ENCODE results near the gene VPREB3.

The VPREB3 gene

GRCh38 chr22:23749841-23750301, 4.4 kb downstream of the VPREB3 start:
- TF ChIP-seq TSHZ2 (CRISPR knock-in tag; IDR thresholded peaks at IDR 0.05) = no peak
- no peak for ATAC-seq

GRCh38 chr22:23745791-23746190, 8.4 kb downstream of the VPREB3 start:
- TF ChIP-seq RARB (CRISPR knock-in tag; IDR thresholded peaks at IDR 0.05) (no peak), CREB5 (CRISPR knock-in tag; IDR thresholded peaks at IDR 0.05; ENCODE audit: low read depth) (no peak), ZFP3 (CRISPR knock-in tag; IDR thresholded peaks at IDR 0.05) (no peak), SNAI2 (CRISPR knock-in tag; IDR thresholded peaks at IDR 0.05) (no peak), PATZ1 (CRISPR knock-in tag; IDR thresholded peaks at IDR 0.05; ENCODE audit: borderline replicate concordance) (no peak), GLIS3 (CRISPR knock-in tag; IDR thresholded peaks at IDR 0.05) (no peak), PPARA (CRISPR knock-in tag; IDR thresholded peaks at IDR 0.05; ENCODE audit: borderline replicate concordance) (no peak), CSDC2 (CRISPR knock-in tag; IDR thresholded peaks at IDR 0.05) (no peak), ZFP30 (CRISPR knock-in tag; IDR thresholded peaks at IDR 0.05) (no peak), ESRRG (CRISPR knock-in tag; IDR thresholded peaks at IDR 0.05) (no peak), ZNF70 (CRISPR knock-in tag; IDR thresholded peaks at IDR 0.05) (no peak), ISL1 (CRISPR knock-in tag; IDR thresholded peaks at IDR 0.05) (no peak), TCF4 (CRISPR knock-in tag; IDR thresholded peaks at IDR 0.05; ENCODE audit: borderline replicate concordance) (no peak)
- no peak for ATAC-seq

GRCh38 chr22:23744485-23744884, 9.7 kb downstream of the VPREB3 start:
- ATAC-seq = no peak
- TF ChIP-seq TSHZ2 (CRISPR knock-in tag; IDR thresholded peaks at IDR 0.05) (no peak), RARB (CRISPR knock-in tag; IDR thresholded peaks at IDR 0.05) (no peak), ZFP3 (CRISPR knock-in tag; IDR thresholded peaks at IDR 0.05) (no peak)

- ATAC-seq = no peak
- TF ChIP-seq ZFP3 (CRISPR knock-in tag; IDR thresholded peaks at IDR 0.05) = no peak
- no peak for TF ChIP-seq ZFP30 (CRISPR knock-in tag; IDR thresholded peaks at IDR 0.05)
- TF ChIP-seq OSR1 (CRISPR knock-in tag; IDR thresholded peaks at IDR 0.05) = no peak
- no peak for TF ChIP-seq TSHZ2 (CRISPR knock-in tag; IDR thresholded peaks at IDR 0.05)
- no peak for TF ChIP-seq ESRRG (CRISPR knock-in tag; IDR thresholded peaks at IDR 0.05)
- TF ChIP-seq ZNF70 (CRISPR knock-in tag; IDR thresholded peaks at IDR 0.05) = no peak
- TF ChIP-seq TCF4 (CRISPR knock-in tag; IDR thresholded peaks at IDR 0.05; ENCODE audit: borderline replicate concordance) = no peak
- TF ChIP-seq POU6F1 (CRISPR knock-in tag; IDR thresholded peaks at IDR 0.05; ENCODE audit: borderline replicate concordance, low read depth) = no peak
- TF ChIP-seq CSDC2 (CRISPR knock-in tag; IDR thresholded peaks at IDR 0.05) = no peak
- no peak for TF ChIP-seq ZNF8 (CRISPR knock-in tag; IDR thresholded peaks at IDR 0.05)
- TF ChIP-seq RARB (CRISPR knock-in tag; IDR thresholded peaks at IDR 0.05) = no peak
- no peak for TF ChIP-seq CSRNP3 (CRISPR knock-in tag; IDR thresholded peaks at IDR 0.05)
- TF ChIP-seq BACH2 (CRISPR knock-in tag; IDR thresholded peaks at IDR 0.05; ENCODE audit: borderline replicate concordance) = no peak
Measured at GRCh38 chr22:23744001-23744400, 10.2 kb downstream of the VPREB3 start.

Data from SK-N-SH treated with all-trans-retinoic acid at 6 μM for 48 hours (cell line).